ENCODE results near the gene CEP55. TPM values are rescaled to one million over a fixed set of nuclear protein-coding genes. Genes with fewer than 3 reads are reported as not detected.

The CEP55 gene
- total and polyA plus RNA-seq, 10 of the 15 experiments (the other 5 are each of a cell fraction or from before 2014, with no cell fraction given): 14.6 to 83.6 (median 52.0) TPM

DNA sequence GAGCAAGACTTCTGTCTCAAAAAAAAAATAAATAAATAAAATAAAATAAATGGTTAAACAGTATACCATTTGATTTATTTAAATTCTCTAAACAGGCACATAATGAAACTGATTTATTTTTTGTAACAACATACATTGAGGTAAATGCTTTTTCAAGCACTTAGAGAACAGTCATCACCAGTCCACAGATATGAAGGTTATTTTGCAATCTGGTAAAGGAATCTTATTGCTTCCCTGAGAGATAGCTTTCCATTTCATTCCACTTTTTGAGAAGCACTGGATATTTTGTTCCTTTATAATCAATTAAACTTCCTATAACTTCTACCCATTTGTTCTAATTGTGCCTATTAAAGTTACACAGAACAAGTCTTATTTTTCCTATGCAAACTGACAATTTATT lies 5.2 kb downstream of the CEP55 start (continued):
- TF ChIP-seq ESRRA (IDR thresholded peaks at IDR 0.05; ENCODE audit: low read length): no peak
- TF ChIP-seq NRF1 (conservative IDR thresholded peaks at IDR 0.05; ENCODE audit: low read depth, low read length): no peak

- peak; percentile 33 for DNase-seq (ENCODE audit: low read depth, low spot score)
- WGBS (ENCODE audit: insufficient coverage, insufficient replicate concordance, low lambda C conversion rate, missing lambda C conversion rate): 27% methylated on average over 6 of the region's 6 CpGs
- Histone ChIP-seq H3K27ac (ENCODE audit: control insufficient read depth, insufficient read depth) (peak overlapping the region; percentile 75), H4K20me1 (ENCODE audit: control insufficient read depth, insufficient read depth) (no peaks in the 10 kb centered on the region), H3K4me1 (ENCODE audit: control insufficient read depth, insufficient read depth, low read length) (peaks cover 3% of the 10 kb centered on the region; the same call in 1 of the 2 replicates), H3K4me2 (ENCODE audit: control insufficient read depth, insufficient read depth) (peak overlapping the region; percentile 87), H3K9ac (ENCODE audit: control insufficient read depth, insufficient read depth, low read length) (peak overlapping the region; percentile 52), H3K4me3 (peak overlapping the region; percentile 19), H3K36me3 (ENCODE audit: control insufficient read depth in 2 of 2, insufficient read depth in 2 of 2, low read length in 1 of 2) (no peaks in the 10 kb centered on the region; a peak in 2 of 4 replicates), H3K79me2 (ENCODE audit: control insufficient read depth, insufficient read depth, low read length) (peaks cover 36% of the 10 kb centered on the region), H2AFZ (ENCODE audit: control insufficient read depth, low read depth, low read length) (peak overlapping the region; percentile 83), H3K27me3 (replicated peaks in 1 of 2; ENCODE audit: control insufficient read depth in 2 of 2, insufficient read depth in 2 of 2, low read length in 1 of 2) (no peaks in the 10 kb centered on the region), H3K9me3 (replicated peaks; ENCODE audit: control insufficient read depth, insufficient read depth, low read length) (no peaks in the 10 kb centered on the region)
- RAD21 ChIA-PET (ENCODE audit: unreplicated experiment): interaction anchor here (2.1 to 2.5 kb wide), 3 partner anchors 10 to 125 kb away, joined by 7 to 12 read pairs (median 8); partner anchors contain the start of gene MYOF
- ATAC-seq: peak; percentile 86
- CTCF ChIA-PET: interaction anchor here (1.1 to 16.1 kb wide), 6 partner anchors 9 to 131 kb away, joined by 3 to 232 read pairs (median 17); partner anchors contain the start of gene MYOF
- FAIRE-seq: peak; percentile 91
- in situ Hi-C loops (cut with MboI) (no loop called here), intact Hi-C loops (cut with micrococcal nuclease; ENCODE audit: unreplicated experiment) (loop anchor here (10.0 kb wide), 1 partner anchor 428 kb away; the partner anchor contains the start of gene CYP26A1)
- peak; percentile 83 for TF ChIP-seq TCF3 (IDR thresholded peaks at IDR 0.05; ENCODE audit: borderline replicate concordance, insufficient read depth, low read depth, low read length)
- peak; percentile 16; the same call in 1 of the 2 replicates for TF ChIP-seq ATF7 (IDR thresholded peaks at IDR 0.05; ENCODE audit: low read depth)
- TF ChIP-seq CHD2 (IDR thresholded peaks at IDR 0.05; ENCODE audit: borderline replicate concordance, low read depth, low read length): no peak
- peak; percentile 69 for TF ChIP-seq TCF12 (IDR thresholded peaks at IDR 0.05; ENCODE audit: low read depth, low read length)
- TF ChIP-seq POU2F2 (IDR thresholded peaks at IDR 0.05; ENCODE audit: borderline replicate concordance, low read depth, low read length): no peak
- TF ChIP-seq, protein P1, sequence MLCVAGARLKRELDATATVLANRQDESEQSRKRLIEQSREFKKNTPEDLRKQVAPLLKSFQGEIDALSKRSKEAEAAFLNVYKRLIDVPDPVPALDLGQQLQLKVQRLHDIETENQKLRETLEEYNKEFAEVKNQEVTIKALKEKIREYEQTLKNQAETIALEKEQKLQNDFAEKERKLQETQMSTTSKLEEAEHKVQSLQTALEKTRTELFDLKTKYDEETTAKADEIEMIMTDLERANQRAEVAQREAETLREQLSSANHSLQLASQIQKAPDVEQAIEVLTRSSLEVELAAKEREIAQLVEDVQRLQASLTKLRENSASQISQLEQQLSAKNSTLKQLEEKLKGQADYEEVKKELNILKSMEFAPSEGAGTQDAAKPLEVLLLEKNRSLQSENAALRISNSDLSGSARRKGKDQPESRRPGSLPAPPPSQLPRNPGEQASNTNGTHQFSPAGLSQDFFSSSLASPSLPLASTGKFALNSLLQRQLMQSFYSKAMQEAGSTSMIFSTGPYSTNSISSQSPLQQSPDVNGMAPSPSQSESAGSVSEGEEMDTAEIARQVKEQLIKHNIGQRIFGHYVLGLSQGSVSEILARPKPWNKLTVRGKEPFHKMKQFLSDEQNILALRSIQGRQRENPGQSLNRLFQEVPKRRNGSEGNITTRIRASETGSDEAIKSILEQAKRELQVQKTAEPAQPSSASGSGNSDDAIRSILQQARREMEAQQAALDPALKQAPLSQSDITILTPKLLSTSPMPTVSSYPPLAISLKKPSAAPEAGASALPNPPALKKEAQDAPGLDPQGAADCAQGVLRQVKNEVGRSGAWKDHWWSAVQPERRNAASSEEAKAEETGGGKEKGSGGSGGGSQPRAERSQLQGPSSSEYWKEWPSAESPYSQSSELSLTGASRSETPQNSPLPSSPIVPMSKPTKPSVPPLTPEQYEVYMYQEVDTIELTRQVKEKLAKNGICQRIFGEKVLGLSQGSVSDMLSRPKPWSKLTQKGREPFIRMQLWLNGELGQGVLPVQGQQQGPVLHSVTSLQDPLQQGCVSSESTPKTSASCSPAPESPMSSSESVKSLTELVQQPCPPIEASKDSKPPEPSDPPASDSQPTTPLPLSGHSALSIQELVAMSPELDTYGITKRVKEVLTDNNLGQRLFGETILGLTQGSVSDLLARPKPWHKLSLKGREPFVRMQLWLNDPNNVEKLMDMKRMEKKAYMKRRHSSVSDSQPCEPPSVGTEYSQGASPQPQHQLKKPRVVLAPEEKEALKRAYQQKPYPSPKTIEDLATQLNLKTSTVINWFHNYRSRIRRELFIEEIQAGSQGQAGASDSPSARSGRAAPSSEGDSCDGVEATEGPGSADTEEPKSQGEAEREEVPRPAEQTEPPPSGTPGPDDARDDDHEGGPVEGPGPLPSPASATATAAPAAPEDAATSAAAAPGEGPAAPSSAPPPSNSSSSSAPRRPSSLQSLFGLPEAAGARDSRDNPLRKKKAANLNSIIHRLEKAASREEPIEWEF (IDR thresholded peaks at IDR 0.05; ENCODE audit: insufficient replicate concordance, low read depth, low read length): peak; percentile 24
- TF ChIP-seq MLLT1 (IDR thresholded peaks at IDR 0.05): 0 out of 2 replicates have a peak, but pooled peaks have one; percentile 26
- TF ChIP-seq, protein P2, sequence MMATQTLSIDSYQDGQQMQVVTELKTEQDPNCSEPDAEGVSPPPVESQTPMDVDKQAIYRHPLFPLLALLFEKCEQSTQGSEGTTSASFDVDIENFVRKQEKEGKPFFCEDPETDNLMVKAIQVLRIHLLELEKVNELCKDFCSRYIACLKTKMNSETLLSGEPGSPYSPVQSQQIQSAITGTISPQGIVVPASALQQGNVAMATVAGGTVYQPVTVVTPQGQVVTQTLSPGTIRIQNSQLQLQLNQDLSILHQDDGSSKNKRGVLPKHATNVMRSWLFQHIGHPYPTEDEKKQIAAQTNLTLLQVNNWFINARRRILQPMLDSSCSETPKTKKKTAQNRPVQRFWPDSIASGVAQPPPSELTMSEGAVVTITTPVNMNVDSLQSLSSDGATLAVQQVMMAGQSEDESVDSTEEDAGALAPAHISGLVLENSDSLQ (IDR thresholded peaks at IDR 0.05): 0 out of 2 replicates have a peak, but pooled peaks have one; percentile 6
- no peak for TF ChIP-seq MEF2B (IDR thresholded peaks at IDR 0.05; ENCODE audit: partially characterized antibody, poor library complexity, severe bottlenecking)
- TF ChIP-seq SIX5 (IDR thresholded peaks at IDR 0.05; ENCODE audit: low read depth, low read length, severe bottlenecking): no peak
- BruUV-seq (replicated peaks): no TSS peak
- SMC1A ChIA-PET (ENCODE audit: uncharacterized antibody, unreplicated experiment): interaction anchor here (0.7 to 3.8 kb wide), 8 partner anchors 9 to 1289 kb away, joined by 3 to 30 read pairs (median 4); partner anchors contain the start of genes FRA10AC1 and MYOF
- POLR2A ChIA-PET: no interaction called here
These were observed 6.7 kb downstream of the CEP55 start for GRCh38 chr10:93503075-93503474.

All from GM12878 (cell line).